IMR-90 (cell line): ENCODE data around the gene NHSL1.

ENCODE experiments used
- CEBPB ChIP-seq: IDR thresholded peaks from 2 replicates; pipeline ENCODE4 v1.6.1; 2012; ENCODE audit warnings: low read depth, low read length, improper control_type of control experiment
- CHD1 ChIP-seq: IDR thresholded peaks from 2 replicates; pipeline ENCODE4 v1.6.1; 2012; ENCODE audit warnings: low read depth, low read length, improper control_type of control experiment
- MAFK ChIP-seq: IDR thresholded peaks from 2 replicates; pipeline ENCODE4 v1.6.1; 2012; ENCODE audit warnings: low read depth, low read length, improper control_type of control experiment
- MAZ ChIP-seq: IDR thresholded peaks from 2 replicates; pipeline ENCODE4 v1.6.1; 2012; ENCODE audit warnings: low read depth, mild to moderate bottlenecking, low read length, improper control_type of control experiment, moderate library complexity, borderline replicate concordance
- POLR2A ChIP-seq: IDR thresholded peaks from 2 replicates; pipeline ENCODE4 v1.6.1; 2012; ENCODE audit warnings: mild to moderate bottlenecking, low read depth, low read length
- RAD21 ChIP-seq: IDR thresholded peaks from 2 replicates; pipeline ENCODE4 v1.6.1; 2012; ENCODE audit warnings: low read length, improper control_type of control experiment
- RCOR1 ChIP-seq: IDR thresholded peaks from 2 replicates; pipeline ENCODE4 v1.6.1; 2012; ENCODE audit warnings: mild to moderate bottlenecking, low read length, improper control_type of control experiment; ENCODE audit not compliant: insufficient replicate concordance
- RFX5 ChIP-seq: IDR thresholded peaks from 2 replicates; pipeline ENCODE4 v1.8.0; 2012; ENCODE audit warnings: low read depth, mild to moderate bottlenecking, low read length, moderate library complexity
- SMC3 ChIP-seq: fragments of 150-350 bp; IDR thresholded peaks from 2 replicates; pipeline ENCODE4 v1.6.1; 2016; ENCODE audit warnings: low read depth, mild to moderate bottlenecking, antibody characterized with exemption, low read length, moderate library complexity
- TF ChIP-seq, protein P1 (sequence below): conservative IDR thresholded peaks from 2 replicates; pipeline ENCODE4 v1.5.1; 2012; ENCODE audit warnings: mild to moderate bottlenecking, low read depth, low read length, improper control_type of control experiment
- TF ChIP-seq, protein P2 (sequence below): fragments of 150-350 bp; IDR thresholded peaks from 2 replicates; pipeline ENCODE4 v1.6.1; 2017; ENCODE audit warnings: mild to moderate bottlenecking, antibody characterized with exemption, low read length, low read depth

- TF ChIP-seq, protein P1, sequence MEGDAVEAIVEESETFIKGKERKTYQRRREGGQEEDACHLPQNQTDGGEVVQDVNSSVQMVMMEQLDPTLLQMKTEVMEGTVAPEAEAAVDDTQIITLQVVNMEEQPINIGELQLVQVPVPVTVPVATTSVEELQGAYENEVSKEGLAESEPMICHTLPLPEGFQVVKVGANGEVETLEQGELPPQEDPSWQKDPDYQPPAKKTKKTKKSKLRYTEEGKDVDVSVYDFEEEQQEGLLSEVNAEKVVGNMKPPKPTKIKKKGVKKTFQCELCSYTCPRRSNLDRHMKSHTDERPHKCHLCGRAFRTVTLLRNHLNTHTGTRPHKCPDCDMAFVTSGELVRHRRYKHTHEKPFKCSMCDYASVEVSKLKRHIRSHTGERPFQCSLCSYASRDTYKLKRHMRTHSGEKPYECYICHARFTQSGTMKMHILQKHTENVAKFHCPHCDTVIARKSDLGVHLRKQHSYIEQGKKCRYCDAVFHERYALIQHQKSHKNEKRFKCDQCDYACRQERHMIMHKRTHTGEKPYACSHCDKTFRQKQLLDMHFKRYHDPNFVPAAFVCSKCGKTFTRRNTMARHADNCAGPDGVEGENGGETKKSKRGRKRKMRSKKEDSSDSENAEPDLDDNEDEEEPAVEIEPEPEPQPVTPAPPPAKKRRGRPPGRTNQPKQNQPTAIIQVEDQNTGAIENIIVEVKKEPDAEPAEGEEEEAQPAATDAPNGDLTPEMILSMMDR: no peak
- TF ChIP-seq POLR2A (no peak), RAD21 (no peak), CEBPB (no peak), SMC3 (no peak), MAZ (no peak), RCOR1 (no peak), MAFK (no peak), CHD1 (no peak), RFX5 (no peak)
- TF ChIP-seq, protein P2, sequence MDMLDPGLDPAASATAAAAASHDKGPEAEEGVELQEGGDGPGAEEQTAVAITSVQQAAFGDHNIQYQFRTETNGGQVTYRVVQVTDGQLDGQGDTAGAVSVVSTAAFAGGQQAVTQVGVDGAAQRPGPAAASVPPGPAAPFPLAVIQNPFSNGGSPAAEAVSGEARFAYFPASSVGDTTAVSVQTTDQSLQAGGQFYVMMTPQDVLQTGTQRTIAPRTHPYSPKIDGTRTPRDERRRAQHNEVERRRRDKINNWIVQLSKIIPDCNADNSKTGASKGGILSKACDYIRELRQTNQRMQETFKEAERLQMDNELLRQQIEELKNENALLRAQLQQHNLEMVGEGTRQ: no peak
Measured at GRCh38 chr6:138406443-138406842, 92.9 kb downstream of the NHSL1 start.
